H1 (cell line): ENCODE measurements around the gene SLC9C1. TPM values are rescaled to one million over a fixed set of nuclear protein-coding genes. Genes with fewer than 3 reads are reported as not detected.

Source experiments
- POLR2AphosphoS5 ChIP-seq: IDR thresholded peaks from 2 replicates; pipeline ENCODE4 v1.6.1; 2011; ENCODE audit warnings: low read depth, low read length
- polyA plus RNA-seq, 7 experiments: library from polyadenylated mRNA; depleted of rRNA in 3 of 7; stranded (reverse) in 5 of 7; unstranded in 2 of 7; fragments of >200 nt in 5 of 7; fragments of 200-250 nt in 2 of 7; gene quantifications; 1 replicate in 5 of 7; 2 replicates in 1 of 7; 4 replicates in 1 of 7; pipeline versions ENCODE4 v1.2.1 to v1.2.3, GENCODE V29; 2011 to 2013; ENCODE audit warnings: missing spikeins in 2 of 7, mixed read lengths in 2 of 7
- total RNA-seq: library from RNA; stranded (reverse); fragmentation: NEBNext Ultra II Directional; extraction: Animal tissue kit (Norgen Biotek cat#: 25700); gene quantifications from 2 replicates; pipeline ENCODE4 v1.2.1, GENCODE V29; 2021

Gene SLC9C1
- total and polyA plus RNA-seq, 2 of the 8 experiments (the other 6 are each of a cell fraction or from before 2014, with no cell fraction given), result 0.15 to 0.24 TPM

GRCh38 chr3:112134335-112135124 lies 159.5 kb downstream of the SLC9C1 start (continued):
- TF ChIP-seq POLR2AphosphoS5, result no peak
